NCI-H510A treated with DMSO at 0.1 percent for 48 hours (cell line): ENCODE results near the gene CPNE5.
A peak's percentile ranks its signal among the peaks of the same experiment; 100 is the strongest.

ENCODE experiments used
- DNase-seq: peaks from one replicate; lab custom pipeline; 2025; lab: John Stamatoyannopoulos, UW

CPNE5 gene

GRCh38 chr6:36857325-36857724, 18.1 kb upstream of the CPNE5 start:
- DNase-seq: no peak

- no peak for DNase-seq
These were observed 17.0 kb upstream of the CPNE5 start for GRCh38 chr6:36856277-36856676.

- DNase-seq: no peak
These were observed 16.5 kb upstream of the CPNE5 start for GRCh38 chr6:36855750-36856149.

- no peak for DNase-seq
These were observed 14.1 kb upstream of the CPNE5 start for GRCh38 chr6:36853325-36853724.

GRCh38 chr6:36852481-36853147, 13.4 kb upstream of the CPNE5 start:
- DNase-seq: no peak

- DNase-seq: no peak
These were observed 12.4 kb upstream of the CPNE5 start for GRCh38 chr6:36851626-36852025.

- DNase-seq: peak; percentile 72
These were observed 11.9 kb upstream of the CPNE5 start for GRCh38 chr6:36851149-36851614.

GRCh38 chr6:36850021-36850420, 10.8 kb upstream of the CPNE5 start:
- DNase-seq: no peak

GRCh38 chr6:36848658-36849441, 9.6 kb upstream of the CPNE5 start:
- DNase-seq: peak; percentile 87

- DNase-seq: no peak
These were observed 8.7 kb upstream of the CPNE5 start for GRCh38 chr6:36847991-36848390.

GRCh38 chr6:36847152-36847551, 7.9 kb upstream of the CPNE5 start:
- DNase-seq: no peak

GRCh38 chr6:36845233-36845632, 6.0 kb upstream of the CPNE5 start:
- no peak for DNase-seq

- no peak for DNase-seq
These were observed 5.3 kb upstream of the CPNE5 start for GRCh38 chr6:36844232-36845170.

- no peak for DNase-seq
These were observed 3.9 kb upstream of the CPNE5 start for GRCh38 chr6:36843170-36843569.

GRCh38 chr6:36841756-36842155, 2.5 kb upstream of the CPNE5 start:
- no peak for DNase-seq

GRCh38 chr6:36840432-36841403, 1.5 kb upstream of the CPNE5 start:
- no peak for DNase-seq

GRCh38 chr6:36839749-36840431, 646 bp upstream of the CPNE5 start:
- no peak for DNase-seq

- DNase-seq: no peak
These were observed 1.6 kb downstream of the CPNE5 start for GRCh38 chr6:36837686-36838085.

GRCh38 chr6:36837022-36837339, 2.3 kb downstream of the CPNE5 start:
- no peak for DNase-seq

GRCh38 chr6:36836111-36837021, 2.9 kb downstream of the CPNE5 start:
- DNase-seq: no peak
